GM12801 (cell line): Measurements from ENCODE around the gene MRM2.

Experiments used
- CTCF ChIP-seq: IDR thresholded peaks from one replicate; pipeline ENCODE4 v1.5.1; 2011; ENCODE audit warnings: control low read depth; ENCODE audit not compliant: insufficient read length; ENCODE audit errors: extremely low read depth

Gene MRM2

GRCh38 chr7:2274666-2275065, 32.7 kb upstream of the MRM2 start:
- no peak for TF ChIP-seq CTCF

- no peak for TF ChIP-seq CTCF
These were observed 31.9 kb upstream of the MRM2 start for GRCh38 chr7:2273866-2274265.

DNA sequence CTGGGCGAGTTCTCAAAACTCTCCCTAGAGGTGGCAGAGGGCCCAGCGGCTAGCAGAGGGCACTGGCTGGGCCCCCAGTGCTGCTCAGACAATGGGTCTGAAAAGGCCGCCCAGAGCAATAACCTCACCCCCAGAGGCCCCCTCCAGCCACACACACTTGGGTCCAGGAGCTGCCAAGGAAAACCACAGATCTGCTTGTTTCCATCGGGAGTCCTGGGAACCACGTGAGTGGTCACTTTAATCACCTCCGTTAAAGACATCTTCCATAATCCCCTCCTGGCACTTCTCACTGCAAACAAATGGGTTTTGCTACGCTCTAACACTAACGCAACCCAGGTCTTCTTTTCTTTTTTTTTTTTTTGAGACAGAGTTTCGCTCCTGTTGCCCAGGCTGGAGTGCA, 30.0 kb upstream of the MRM2 start:
- TF ChIP-seq CTCF, result no peak

- TF ChIP-seq CTCF, result no peak
These were observed 29.4 kb upstream of the MRM2 start for GRCh38 chr7:2271273-2272026.

DNA sequence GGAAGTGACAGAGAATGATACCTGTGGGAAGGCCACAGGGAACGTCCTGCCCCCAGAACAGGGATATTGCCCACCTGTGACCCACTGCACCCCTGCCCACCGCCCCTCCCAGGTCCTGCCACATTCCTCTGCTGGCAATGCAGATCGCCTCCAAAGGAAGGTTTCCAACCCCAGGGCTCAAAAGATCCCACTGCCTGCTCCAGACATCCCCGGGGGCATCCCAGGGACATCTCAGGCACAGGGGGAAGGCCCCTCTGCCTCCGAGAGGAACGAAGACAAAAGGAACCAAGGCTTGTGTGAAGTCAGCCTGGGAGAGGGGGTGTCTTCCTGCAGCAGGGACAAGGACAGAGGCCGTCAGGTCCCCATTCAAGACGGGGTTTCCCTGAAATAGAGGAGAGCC, 28.5 kb upstream of the MRM2 start:
- TF ChIP-seq CTCF, result no peak

GRCh38 chr7:2269991-2270460, 28.0 kb upstream of the MRM2 start:
- no peak for TF ChIP-seq CTCF

DNA sequence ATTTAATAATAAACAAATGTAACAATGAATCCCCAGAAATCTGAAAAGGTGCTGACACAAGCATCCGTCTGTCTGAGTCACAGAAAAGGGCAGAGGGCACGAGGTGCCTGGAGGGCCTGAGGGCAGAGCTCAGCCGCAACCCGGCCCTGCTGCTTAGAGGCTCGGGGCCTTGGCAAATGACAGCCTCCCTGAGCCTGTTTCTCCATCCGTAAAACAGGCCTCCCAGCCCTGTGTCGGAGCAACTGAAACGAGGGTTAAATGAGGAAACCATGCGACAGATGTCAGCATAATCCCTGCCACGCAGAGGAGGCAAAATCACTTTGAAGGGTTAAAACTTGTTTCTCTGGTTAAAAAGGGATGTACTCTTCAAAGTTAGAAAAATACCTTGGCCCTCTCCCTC, 24.9 kb upstream of the MRM2 start:
- no peak for TF ChIP-seq CTCF

- TF ChIP-seq CTCF, result no peak
These were observed 22.2 kb upstream of the MRM2 start for GRCh38 chr7:2264158-2264557.
